ENCODE measurements around the gene TCEAL8. TPM values are rescaled to one million over a fixed set of nuclear protein-coding genes. Genes with fewer than 3 reads are reported as not detected.

TCEAL8 gene
- total and polyA plus RNA-seq, 2 experiments from 2014 or later: 123 to 153 TPM

GRCh38 chrX:103212749-103213457 is 42.1 kb downstream of the TCEAL8 start:
- no peak for DNase-seq (ENCODE audit: low spot score)
- Histone ChIP-seq H3K4me1 (ENCODE audit: insufficient read depth) (no peaks in the 10 kb centered on the region), H3K36me3 (replicated peaks; ENCODE audit: insufficient read depth, low read depth) (no peaks in the 10 kb centered on the region), H2AFZ (no peak overlapping the region), H3K4me2 (no peak overlapping the region), H3K27me3 (no peaks in the 10 kb centered on the region), H4K20me1 (ENCODE audit: insufficient read depth, poor library complexity, severe bottlenecking) (no peaks in the 10 kb centered on the region), H3K27ac (no peak overlapping the region), H3K79me2 (no peaks in the 10 kb centered on the region), H3K9me3 (ENCODE audit: low read depth) (no peaks in the 10 kb centered on the region), H3K9me2 (replicated peaks; ENCODE audit: insufficient read depth) (no peaks in the 10 kb centered on the region), H3K4me3 (no peak overlapping the region)
- TF ChIP-seq EZH2phosphoT487 (IDR thresholded peaks at IDR 0.05; ENCODE audit: low read depth, severe bottlenecking, unreplicated experiment): no peak
- WGBS (ENCODE audit: low lambda C conversion rate, missing lambda C conversion rate): 80% methylated on average over 8 of the region's 8 CpGs

GRCh38 chrX:103211012-103211715 is 43.8 kb downstream of the TCEAL8 start:
- Histone ChIP-seq H4K20me1 (ENCODE audit: insufficient read depth, poor library complexity, severe bottlenecking) (no peaks in the 10 kb centered on the region), H3K27ac (no peak overlapping the region), H3K36me3 (replicated peaks; ENCODE audit: insufficient read depth, low read depth) (no peaks in the 10 kb centered on the region), H3K79me2 (no peaks in the 10 kb centered on the region), H2AFZ (no peak overlapping the region), H3K4me3 (no peak overlapping the region), H3K9me3 (ENCODE audit: low read depth) (no peaks in the 10 kb centered on the region), H3K4me1 (ENCODE audit: insufficient read depth) (no peaks in the 10 kb centered on the region), H3K9me2 (replicated peaks; ENCODE audit: insufficient read depth) (no peaks in the 10 kb centered on the region), H3K27me3 (no peaks in the 10 kb centered on the region), H3K4me2 (no peak overlapping the region)
- DNase-seq (ENCODE audit: low spot score): peak; percentile 62
- no peak for TF ChIP-seq EZH2 (IDR thresholded peaks at IDR 0.05; ENCODE audit: borderline replicate concordance)
- TF ChIP-seq CTCF (IDR thresholded peaks at IDR 0.05; ENCODE audit: poor library complexity): peak; percentile 55
- 39% methylated on average over 7 of the region's 7 CpGs for WGBS (ENCODE audit: low lambda C conversion rate, missing lambda C conversion rate)

- Histone ChIP-seq H3K4me1 (ENCODE audit: insufficient read depth) (no peaks in the 10 kb centered on the region), H3K4me3 (no peak overlapping the region), H3K79me2 (no peaks in the 10 kb centered on the region), H3K27ac (no peak overlapping the region), H3K9me2 (replicated peaks; ENCODE audit: insufficient read depth) (no peaks in the 10 kb centered on the region), H3K27me3 (no peaks in the 10 kb centered on the region), H3K9me3 (ENCODE audit: low read depth) (no peaks in the 10 kb centered on the region), H2AFZ (no peak overlapping the region), H3K36me3 (replicated peaks; ENCODE audit: insufficient read depth, low read depth) (no peaks in the 10 kb centered on the region), H4K20me1 (ENCODE audit: insufficient read depth, poor library complexity, severe bottlenecking) (no peaks in the 10 kb centered on the region), H3K4me2 (no peak overlapping the region)
- WGBS (ENCODE audit: low lambda C conversion rate, missing lambda C conversion rate): 83% methylated on average over 5 of the region's 5 CpGs
- TF ChIP-seq CTCF (IDR thresholded peaks at IDR 0.05; ENCODE audit: poor library complexity) (no peak), EZH2 (IDR thresholded peaks at IDR 0.05; ENCODE audit: borderline replicate concordance) (no peak)
- DNase-seq (ENCODE audit: low spot score): no peak
These were observed 44.9 kb downstream of the TCEAL8 start for GRCh38 chrX:103210056-103210455.

Other genes with a start within 250 kb of the TCEAL8 start
- 60.6 and 69.4 TPM in 2 replicates for gene BEX1, start 191.0 kb downstream of the TCEAL8 start, total RNA-seq
- 72.2 and 78.1 TPM in 2 replicates for gene BEX1, start 191.0 kb downstream of the TCEAL8 start, polyA plus RNA-seq
- gene NXF3, start 162.0 kb downstream of the TCEAL8 start, total RNA-seq: not detected in 2 replicates
- gene NXF3, start 162.0 kb downstream of the TCEAL8 start, polyA plus RNA-seq: 1.9 TPM in 1 of 2 replicates, not detected in the other
- gene BEX4, start 40.0 kb downstream of the TCEAL8 start, total RNA-seq: 55.6 and 75.6 TPM in 2 replicates
- 112 and 119 TPM in 2 replicates for gene BEX4, start 40.0 kb downstream of the TCEAL8 start, polyA plus RNA-seq
- not detected in 2 replicates for gene TCEAL5, start 21.6 kb upstream of the TCEAL8 start, total RNA-seq
- gene TCEAL5, start 21.6 kb upstream of the TCEAL8 start, polyA plus RNA-seq: 0.17 TPM in 1 of 2 replicates, not detected in the other
- 28.1 and 37.7 TPM in 2 replicates for gene BEX2, start 55.8 kb upstream of the TCEAL8 start, total RNA-seq
- gene BEX2, start 55.8 kb upstream of the TCEAL8 start, polyA plus RNA-seq: 39.1 and 45.4 TPM in 2 replicates
- 14.7 and 16.0 TPM in 2 replicates for gene TCEAL7, start 75.1 kb upstream of the TCEAL8 start, total RNA-seq
- 6.6 and 6.9 TPM in 2 replicates for gene TCEAL7, start 75.1 kb upstream of the TCEAL8 start, polyA plus RNA-seq
- gene TCEAL9, start 101.4 kb upstream of the TCEAL8 start, total RNA-seq: 212 and 239 TPM in 2 replicates
- 257 and 305 TPM in 2 replicates for gene TCEAL9, start 101.4 kb upstream of the TCEAL8 start, polyA plus RNA-seq
- 267 and 271 TPM in 2 replicates for gene BEX3, start 121.4 kb upstream of the TCEAL8 start, total RNA-seq
- gene BEX3, start 121.4 kb upstream of the TCEAL8 start, polyA plus RNA-seq: 506 and 616 TPM in 2 replicates

Data from hepatocyte (in vitro differentiated cells).